ENCODE data around the gene GRIK3. TPM values are rescaled to one million over a fixed set of nuclear protein-coding genes. Genes with fewer than 3 reads are reported as not detected.

GRIK3 gene
- total RNA-seq, 2 donors from 2014 or later, result 0.20 to 1.2 TPM

GRCh38 chr1:37043101-37043500 is 8.8 kb upstream of the GRIK3 start:
- TF ChIP-seq CTCF (IDR thresholded peaks at IDR 0.05), result no peak
- Histone ChIP-seq H3K4me3 (no peak overlapping the region), H3K4me1 (no peaks in the 10 kb centered on the region), H3K27ac (no peak overlapping the region), H3K36me3 (no peaks in the 10 kb centered on the region), H3K9ac (ENCODE audit: low read depth in 2 of 2, low read length in 2 of 2) (no peak overlapping the region), H3K9me3 (no peaks in the 10 kb centered on the region), H3K27me3 (no peaks in the 10 kb centered on the region)
- no peak for DNase-seq
- intact Hi-C loops (cut with DNase I), result no loop called here

GRCh38 chr1:37042506-37042905 is 8.2 kb upstream of the GRIK3 start:
- DNase-seq, result no peak
- Histone ChIP-seq H3K4me3 (no peak overlapping the region), H3K4me1 (no peaks in the 10 kb centered on the region), H3K27me3 (peaks cover 4% of the 10 kb centered on the region), H3K9ac (ENCODE audit: low read depth in 2 of 2, low read length in 2 of 2) (no peak overlapping the region), H3K27ac (no peak overlapping the region), H3K36me3 (no peaks in the 10 kb centered on the region), H3K9me3 (no peaks in the 10 kb centered on the region)
- no peak for TF ChIP-seq CTCF (IDR thresholded peaks at IDR 0.05)
- intact Hi-C loops (cut with DNase I), result no loop called here

GRCh38 chr1:37041483-37041882 is 7.2 kb upstream of the GRIK3 start:
- no peak for TF ChIP-seq CTCF (IDR thresholded peaks at IDR 0.05)
- no peaks in the 10 kb centered on the region for H3K36me3 ChIP-seq
- H3K4me3 ChIP-seq, result no peak overlapping the region
- no peaks in the 10 kb centered on the region for H3K4me1 ChIP-seq
- DNase-seq, result no peak
- no peak overlapping the region for H3K9ac ChIP-seq (ENCODE audit: low read depth in 2 of 2, low read length in 2 of 2)
- intact Hi-C loops (cut with DNase I), result no loop called here
- no peak overlapping the region for H3K27ac ChIP-seq
- H3K27me3 ChIP-seq, result peaks cover 8% of the 10 kb centered on the region
- no peaks in the 10 kb centered on the region for H3K9me3 ChIP-seq

- DNase-seq, result no peak
- Histone ChIP-seq H3K9ac (ENCODE audit: low read depth in 2 of 2, low read length in 2 of 2) (no peak overlapping the region), H3K36me3 (no peaks in the 10 kb centered on the region), H3K27ac (no peak overlapping the region), H3K9me3 (no peaks in the 10 kb centered on the region), H3K4me3 (no peak overlapping the region), H3K4me1 (no peaks in the 10 kb centered on the region), H3K27me3 (peaks cover 15% of the 10 kb centered on the region)
- intact Hi-C loops (cut with DNase I), result no loop called here
- TF ChIP-seq CTCF (IDR thresholded peaks at IDR 0.05), result no peak
Measured at GRCh38 chr1:37040773-37041172, 6.5 kb upstream of the GRIK3 start.

- no peaks in the 10 kb centered on the region for H3K9me3 ChIP-seq
- no peak for TF ChIP-seq CTCF (IDR thresholded peaks at IDR 0.05)
- H3K36me3 ChIP-seq, result no peaks in the 10 kb centered on the region
- no peak overlapping the region for H3K27ac ChIP-seq
- H3K4me3 ChIP-seq, result no peak overlapping the region
- H3K9ac ChIP-seq (ENCODE audit: low read depth in 2 of 2, low read length in 2 of 2), result no peak overlapping the region
- DNase-seq, result no peak
- no peaks in the 10 kb centered on the region for H3K4me1 ChIP-seq
- H3K27me3 ChIP-seq, result peaks cover 21% of the 10 kb centered on the region
- intact Hi-C loops (cut with DNase I), result no loop called here
Measured at GRCh38 chr1:37040261-37040660, 5.9 kb upstream of the GRIK3 start.

Data from colonic mucosa (tissue), 4 donors.